Hematopoietic multipotent progenitor cell treated with erythropoietin and hydrocortisone succinate and interleukin-3 and kit ligand, for 8 days (in vitro differentiated cells): ENCODE results near the gene PCSK2.
"Not testable (repeated sequence)": the region's sequence is repeated elsewhere in the genome, so short reads cannot be mapped to it uniquely, and the experiment has no call there.

Experiments
- DNase-seq: peaks from one replicate; pipeline ENCODE4 v3.0.0-alpha.2; 2015

PCSK2 gene, protein sequence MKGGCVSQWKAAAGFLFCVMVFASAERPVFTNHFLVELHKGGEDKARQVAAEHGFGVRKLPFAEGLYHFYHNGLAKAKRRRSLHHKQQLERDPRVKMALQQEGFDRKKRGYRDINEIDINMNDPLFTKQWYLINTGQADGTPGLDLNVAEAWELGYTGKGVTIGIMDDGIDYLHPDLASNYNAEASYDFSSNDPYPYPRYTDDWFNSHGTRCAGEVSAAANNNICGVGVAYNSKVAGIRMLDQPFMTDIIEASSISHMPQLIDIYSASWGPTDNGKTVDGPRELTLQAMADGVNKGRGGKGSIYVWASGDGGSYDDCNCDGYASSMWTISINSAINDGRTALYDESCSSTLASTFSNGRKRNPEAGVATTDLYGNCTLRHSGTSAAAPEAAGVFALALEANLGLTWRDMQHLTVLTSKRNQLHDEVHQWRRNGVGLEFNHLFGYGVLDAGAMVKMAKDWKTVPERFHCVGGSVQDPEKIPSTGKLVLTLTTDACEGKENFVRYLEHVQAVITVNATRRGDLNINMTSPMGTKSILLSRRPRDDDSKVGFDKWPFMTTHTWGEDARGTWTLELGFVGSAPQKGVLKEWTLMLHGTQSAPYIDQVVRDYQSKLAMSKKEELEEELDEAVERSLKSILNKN

GRCh38 chr20:17226410-17227218 lies at the start of gene PCSK2:
TSS of gene PCSK2 (plus strand) at chr20:17227040. CDS start at chr20:17227306, 266 bp downstream.
- DNase-seq: no peak

GRCh38 chr20:17177341-17177740 lies 49.5 kb upstream of the PCSK2 start:
- DNase-seq: no peak

GRCh38 chr20:17179840-17180239 lies 47.0 kb upstream of the PCSK2 start:
- no peak for DNase-seq

- no peak for DNase-seq
Measured at GRCh38 chr20:17189976-17190695, 36.7 kb upstream of the PCSK2 start.

DNA sequence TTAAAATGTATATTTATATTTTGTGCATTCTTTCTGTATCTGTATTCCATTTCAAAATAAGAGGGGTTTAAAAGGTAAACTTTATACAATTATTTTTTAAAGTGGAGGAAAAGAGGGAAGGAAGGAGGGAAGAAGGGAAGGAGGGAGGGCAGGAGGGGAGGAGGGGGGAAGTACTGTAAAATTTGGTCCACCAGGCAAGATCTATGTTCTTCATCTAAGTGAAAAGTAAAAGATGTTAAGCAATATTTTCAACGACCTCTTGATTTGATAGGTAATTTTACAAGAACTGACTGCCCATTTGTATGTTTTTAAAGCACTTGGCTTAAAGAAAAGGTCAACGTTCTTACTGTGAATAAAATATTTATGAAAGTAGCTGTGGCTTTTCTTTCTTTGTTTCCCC lies 29.8 kb upstream of the PCSK2 start:
- DNase-seq: no peak

- DNase-seq: no peak
Measured at GRCh38 chr20:17202030-17202429, 24.8 kb upstream of the PCSK2 start.

DNA sequence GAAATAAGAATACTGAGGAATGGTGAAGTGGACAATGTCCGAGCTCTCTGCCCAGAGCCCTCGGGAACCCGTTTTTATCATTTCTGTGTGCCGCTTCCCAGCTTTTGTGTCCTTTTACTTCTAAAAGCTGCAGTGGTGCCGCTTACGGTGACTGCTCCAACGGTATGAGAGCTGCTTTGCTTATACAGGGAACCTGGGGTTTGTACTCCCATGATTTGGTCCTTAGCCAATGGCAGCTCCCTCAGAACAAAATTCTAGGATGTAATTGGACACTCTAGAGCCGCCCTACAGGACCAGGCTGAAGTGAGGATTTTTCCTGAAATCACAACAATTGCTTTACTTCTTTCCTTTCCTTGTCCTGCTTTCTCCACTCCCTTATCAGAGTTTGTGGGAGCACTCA lies 24.2 kb upstream of the PCSK2 start:
- DNase-seq: no peak

DNA sequence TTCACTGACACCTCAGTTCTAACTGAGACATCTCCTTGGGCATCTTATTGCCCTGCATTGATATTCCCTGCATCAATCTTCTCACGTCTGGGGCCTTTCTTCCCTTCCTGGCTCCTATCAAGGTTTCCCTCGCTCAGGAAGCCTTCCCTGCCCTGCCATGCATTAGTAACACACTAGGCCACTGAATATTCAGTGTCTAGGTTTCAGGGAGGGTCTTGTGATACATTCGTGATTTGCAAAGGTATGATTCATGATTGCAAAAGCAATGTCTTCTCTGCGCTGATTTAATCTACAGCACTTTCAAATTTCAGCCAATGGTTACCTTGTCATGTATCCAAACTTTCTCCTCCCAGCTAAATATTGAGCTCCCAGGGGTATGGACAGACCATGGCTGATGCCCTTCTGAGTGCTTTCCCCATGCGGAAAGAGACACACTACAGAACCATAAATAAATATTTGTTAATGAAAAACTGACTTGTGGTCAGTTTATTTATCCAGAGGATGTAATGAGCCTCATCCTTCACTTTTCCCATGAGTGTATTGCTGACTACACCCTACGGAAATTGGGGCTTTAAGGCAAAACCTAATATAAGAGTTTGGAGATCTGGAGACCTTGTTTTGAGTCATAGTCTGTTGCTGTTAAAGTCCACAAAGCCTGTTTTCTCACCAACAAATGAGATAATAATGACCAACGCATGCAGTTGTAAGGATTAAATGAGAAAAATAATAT lies 21.6 kb upstream of the PCSK2 start:
- no peak for DNase-seq

DNA sequence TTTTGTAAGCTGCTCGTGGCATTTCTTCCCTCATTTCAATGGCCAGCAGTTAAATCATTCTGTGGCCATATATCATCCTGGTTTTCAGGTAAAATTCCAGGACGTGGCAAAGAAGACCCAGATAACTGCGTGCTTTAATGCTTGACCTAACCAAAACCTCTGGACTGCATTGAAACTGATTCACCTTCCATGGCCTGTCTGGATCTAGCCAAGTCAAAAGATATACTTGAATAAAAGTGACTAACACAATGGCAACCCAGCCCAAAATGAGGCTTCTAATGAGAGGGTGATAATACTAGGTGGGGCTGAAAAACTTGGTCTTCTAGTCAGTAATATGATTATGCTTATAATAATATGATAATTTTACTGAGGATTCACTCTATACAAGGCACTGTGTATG lies 16.5 kb upstream of the PCSK2 start:
- DNase-seq: no peak

- no peak for DNase-seq
Measured at GRCh38 chr20:17210983-17211382, 15.9 kb upstream of the PCSK2 start.

GRCh38 chr20:17215167-17215566 lies 11.7 kb upstream of the PCSK2 start:
- no peak for DNase-seq

DNA sequence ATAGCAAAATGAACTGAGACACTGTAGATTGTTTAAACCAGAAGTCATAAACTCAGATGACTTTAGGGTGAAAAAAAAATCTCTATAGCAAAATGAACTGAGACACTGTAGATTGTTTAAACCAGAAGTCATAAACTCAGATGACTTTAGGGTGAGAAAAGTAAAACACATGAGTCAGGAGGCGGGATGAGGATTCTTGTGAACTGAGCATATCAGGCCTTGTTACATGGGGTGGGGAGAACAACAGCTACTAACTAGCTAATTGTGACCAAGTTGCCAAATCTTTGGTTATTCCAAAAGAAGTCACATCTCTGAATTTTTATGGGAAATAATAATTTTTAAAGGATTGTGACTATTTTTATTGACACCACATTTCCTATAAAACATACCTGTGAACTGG lies 7.0 kb upstream of the PCSK2 start:
- not testable (repeated sequence) for DNase-seq

- DNase-seq: no peak
Measured at GRCh38 chr20:17223553-17223952, 3.3 kb upstream of the PCSK2 start.

DNA sequence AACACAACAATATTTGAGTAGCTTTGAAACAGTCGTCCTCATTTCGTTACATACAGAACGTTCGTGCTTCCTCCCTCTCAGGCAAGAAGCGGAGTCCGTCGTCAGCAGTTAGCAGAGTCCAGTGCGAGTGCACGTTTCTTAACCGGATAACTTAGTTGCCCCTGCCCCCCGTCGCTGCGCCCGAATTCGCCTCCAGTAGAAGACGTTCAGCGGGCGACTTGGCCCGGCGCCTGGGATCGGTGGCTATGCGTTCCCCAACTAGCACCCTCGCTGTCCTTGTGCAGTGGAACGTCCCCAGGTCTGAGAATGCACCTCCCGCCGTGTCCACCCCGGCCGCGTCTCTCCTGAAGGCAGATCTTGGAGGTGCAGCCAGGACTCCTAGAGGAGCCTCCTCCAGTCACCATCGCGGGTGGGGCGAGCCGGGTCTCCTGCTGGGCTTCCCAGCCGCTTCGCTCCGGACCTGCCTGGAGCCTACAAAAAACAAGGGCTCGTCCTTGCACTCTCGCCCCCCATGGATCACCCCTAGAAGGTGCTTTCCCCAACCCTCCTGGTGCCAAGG lies 910 bp upstream of the PCSK2 start:
- DNase-seq: no peak

- DNase-seq: no peak
Measured at GRCh38 chr20:17227219-17227575, 357 bp downstream of the PCSK2 start.

DNA sequence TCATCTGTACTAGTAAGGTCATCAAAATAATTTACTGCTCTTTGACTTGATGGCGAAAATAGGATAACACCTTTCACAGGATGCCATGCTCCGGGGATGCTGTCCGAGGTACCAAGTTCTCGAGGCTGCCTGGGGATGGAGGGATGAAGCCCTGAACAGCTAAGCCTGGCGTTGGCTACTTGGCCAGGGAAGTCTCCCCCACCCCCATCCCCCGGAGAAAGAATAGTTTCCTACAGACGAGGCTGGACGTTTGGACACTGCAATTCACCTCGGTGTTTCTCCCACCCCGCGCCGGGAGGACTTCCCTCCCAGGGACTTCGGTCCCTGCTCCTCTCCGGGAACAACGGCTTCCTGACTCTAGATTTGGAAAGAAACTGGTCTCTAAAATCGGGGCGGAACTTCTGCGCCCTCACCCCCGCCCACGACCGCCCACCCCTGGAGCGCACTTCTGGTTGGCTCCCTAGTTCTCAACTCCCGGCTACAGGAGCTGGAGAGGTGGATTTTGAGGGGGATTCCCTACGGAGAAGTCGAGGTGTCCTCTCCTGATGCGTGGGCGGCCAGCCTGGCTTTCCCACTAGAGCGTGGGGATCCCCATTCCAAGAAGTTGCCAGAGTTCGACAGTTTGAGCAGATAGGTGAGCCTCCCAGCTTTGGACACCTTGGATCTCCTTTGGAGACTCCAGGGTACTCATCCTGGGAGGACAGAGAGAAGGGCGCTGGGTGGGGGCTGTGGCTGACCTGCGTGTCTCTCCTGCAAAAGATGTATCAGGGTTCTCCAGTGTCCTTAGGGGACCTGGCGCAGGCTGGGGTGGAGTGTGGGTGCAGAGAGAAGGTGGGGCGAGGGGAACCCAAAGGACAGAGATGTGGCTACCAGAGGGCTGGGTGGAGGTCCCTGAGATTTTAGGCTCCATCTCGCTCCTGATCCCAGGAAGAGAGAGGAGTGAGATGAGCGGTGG lies 1.1 kb downstream of the PCSK2 start:
- no peak for DNase-seq

DNA sequence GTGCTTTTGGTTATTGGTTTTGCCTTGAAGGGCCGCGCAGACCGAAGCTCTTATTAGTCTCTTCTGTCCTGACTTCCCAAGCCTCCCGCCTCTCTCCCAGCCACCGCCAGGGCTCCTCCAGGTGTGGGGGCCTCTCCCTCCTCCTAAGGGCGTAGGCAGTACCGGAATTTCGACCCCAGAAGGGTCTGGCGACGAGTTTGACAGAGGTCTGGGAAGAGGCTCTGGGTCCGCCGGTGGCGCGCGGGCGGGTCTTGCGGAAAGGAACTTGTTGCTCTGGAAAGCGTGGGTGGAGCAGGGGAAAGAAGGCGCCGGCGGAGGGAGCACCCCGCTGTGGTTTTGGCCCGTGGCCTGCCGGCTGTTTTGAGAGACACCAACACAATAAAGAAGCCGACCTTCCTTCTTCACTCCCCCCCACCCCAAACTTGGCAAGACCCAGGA lies 1.8 kb downstream of the PCSK2 start:
- DNase-seq: no peak

- no peak for DNase-seq
Measured at GRCh38 chr20:17229256-17229655, 2.4 kb downstream of the PCSK2 start.

GRCh38 chr20:17233626-17234025 lies 6.8 kb downstream of the PCSK2 start:
- DNase-seq: no peak

- DNase-seq: no peak
Measured at GRCh38 chr20:17236766-17237165, 9.9 kb downstream of the PCSK2 start.

DNA sequence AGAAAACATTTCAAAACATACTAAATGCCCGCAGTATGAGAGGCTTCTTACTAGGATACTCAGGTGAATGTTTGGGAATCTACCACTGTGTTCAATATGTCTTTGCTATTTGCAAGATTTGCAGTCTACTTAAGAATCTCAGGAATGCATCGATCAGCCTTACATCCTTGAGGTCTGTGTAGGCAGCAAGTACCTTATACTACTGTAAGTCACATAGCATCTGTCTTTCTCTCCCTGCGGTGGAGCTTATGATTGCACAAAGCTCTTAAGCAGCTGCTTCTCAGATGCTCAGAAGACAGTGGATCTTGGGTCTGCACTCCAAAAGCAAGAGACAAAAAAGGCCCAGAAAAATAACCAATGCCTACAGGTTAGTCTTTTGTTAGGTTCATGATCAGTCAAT lies 21.4 kb downstream of the PCSK2 start:
- no peak for DNase-seq
